Neural crest cell (in vitro differentiated cells): ENCODE results near the gene ZKSCAN5. TPM values are rescaled to one million over a fixed set of nuclear protein-coding genes. Genes with fewer than 3 reads are reported as not detected.
"Not testable (repeated sequence)": the region's sequence is repeated elsewhere in the genome, so short reads cannot be mapped to it uniquely, and the experiment has no call there.

ENCODE experiments used
- DNase-seq: peaks from one replicate; pipeline ENCODE4 v3.0.0; 2021; ENCODE audit warnings: low read depth, mixed read lengths, low spot score
- H3K27ac Mint-ChIP-seq: one replicate; pipeline ENCODE4 v1.8.0; 2021; ENCODE audit warnings: mild to moderate bottlenecking, mixed read lengths; ENCODE audit not compliant: unreplicated experiment
- H3K27me3 Mint-ChIP-seq: 2 replicates; pipeline ENCODE4 v1.8.0; 2021; ENCODE audit warnings: low read depth, mild to moderate bottlenecking, mixed read lengths
- H3K36me3 Mint-ChIP-seq: 2 replicates; pipeline ENCODE4 v1.8.0; 2021; ENCODE audit warnings: low read depth, mild to moderate bottlenecking, mixed read lengths
- H3K4me1 Mint-ChIP-seq: 2 replicates; pipeline ENCODE4 v1.8.0; 2021; ENCODE audit warnings: mixed read lengths
- H3K4me3 Mint-ChIP-seq: one replicate; pipeline ENCODE4 v1.8.0; 2021; ENCODE audit warnings: mild to moderate bottlenecking, mixed read lengths
- H3K9me3 Mint-ChIP-seq: 2 replicates; pipeline ENCODE4 v1.8.0; 2021; ENCODE audit warnings: mixed read lengths
- total RNA-seq: library from RNA; stranded (reverse); gene quantifications from 2 replicates; pipeline ENCODE4 v1.2.1, GENCODE V29; 2021
- TF ChIP-seq, protein P1 (sequence below): fragments of 200-600 bp; sonication (generic); conservative IDR thresholded peaks from 2 replicates; pipeline ENCODE4 v1.5.0; 2021; ENCODE audit warnings: antibody characterized with exemption, mild to moderate bottlenecking

The ZKSCAN5 gene
- total RNA-seq, 1 donor from 2014 or later, result 21.5 TPM

DNA sequence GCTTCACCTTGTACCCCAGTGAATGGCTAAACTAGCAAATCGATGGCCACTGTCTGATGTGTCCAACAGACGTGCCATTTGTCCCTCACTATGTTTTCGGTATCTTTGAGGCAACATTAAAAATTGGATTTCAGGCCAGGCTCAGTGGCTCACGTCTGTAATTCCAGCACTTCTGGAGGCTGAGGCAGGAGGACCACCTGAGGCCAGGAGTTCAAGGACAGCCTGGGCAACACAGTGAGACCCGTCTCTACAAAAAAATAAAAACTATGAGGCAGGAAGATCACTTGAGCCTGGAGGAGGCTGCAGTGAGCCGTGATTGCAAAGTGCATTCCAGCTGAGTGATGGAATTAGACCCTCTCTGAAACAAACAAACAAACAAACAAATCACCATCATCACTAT, 39.5 kb downstream of the ZKSCAN5 start:
- DNase-seq, result no peak
- no peak overlapping the region for H3K4me3 Mint-ChIP-seq
- peaks cover 60% of the 10 kb centered on the region for H3K36me3 Mint-ChIP-seq
- H3K4me1 Mint-ChIP-seq, result no peaks in the 10 kb centered on the region
- TF ChIP-seq, protein P1, sequence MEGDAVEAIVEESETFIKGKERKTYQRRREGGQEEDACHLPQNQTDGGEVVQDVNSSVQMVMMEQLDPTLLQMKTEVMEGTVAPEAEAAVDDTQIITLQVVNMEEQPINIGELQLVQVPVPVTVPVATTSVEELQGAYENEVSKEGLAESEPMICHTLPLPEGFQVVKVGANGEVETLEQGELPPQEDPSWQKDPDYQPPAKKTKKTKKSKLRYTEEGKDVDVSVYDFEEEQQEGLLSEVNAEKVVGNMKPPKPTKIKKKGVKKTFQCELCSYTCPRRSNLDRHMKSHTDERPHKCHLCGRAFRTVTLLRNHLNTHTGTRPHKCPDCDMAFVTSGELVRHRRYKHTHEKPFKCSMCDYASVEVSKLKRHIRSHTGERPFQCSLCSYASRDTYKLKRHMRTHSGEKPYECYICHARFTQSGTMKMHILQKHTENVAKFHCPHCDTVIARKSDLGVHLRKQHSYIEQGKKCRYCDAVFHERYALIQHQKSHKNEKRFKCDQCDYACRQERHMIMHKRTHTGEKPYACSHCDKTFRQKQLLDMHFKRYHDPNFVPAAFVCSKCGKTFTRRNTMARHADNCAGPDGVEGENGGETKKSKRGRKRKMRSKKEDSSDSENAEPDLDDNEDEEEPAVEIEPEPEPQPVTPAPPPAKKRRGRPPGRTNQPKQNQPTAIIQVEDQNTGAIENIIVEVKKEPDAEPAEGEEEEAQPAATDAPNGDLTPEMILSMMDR, result no peak
- H3K27ac Mint-ChIP-seq, result no peak overlapping the region
- no peaks in the 10 kb centered on the region for H3K27me3 Mint-ChIP-seq
- peaks cover 16% of the 10 kb centered on the region for H3K9me3 Mint-ChIP-seq

DNA sequence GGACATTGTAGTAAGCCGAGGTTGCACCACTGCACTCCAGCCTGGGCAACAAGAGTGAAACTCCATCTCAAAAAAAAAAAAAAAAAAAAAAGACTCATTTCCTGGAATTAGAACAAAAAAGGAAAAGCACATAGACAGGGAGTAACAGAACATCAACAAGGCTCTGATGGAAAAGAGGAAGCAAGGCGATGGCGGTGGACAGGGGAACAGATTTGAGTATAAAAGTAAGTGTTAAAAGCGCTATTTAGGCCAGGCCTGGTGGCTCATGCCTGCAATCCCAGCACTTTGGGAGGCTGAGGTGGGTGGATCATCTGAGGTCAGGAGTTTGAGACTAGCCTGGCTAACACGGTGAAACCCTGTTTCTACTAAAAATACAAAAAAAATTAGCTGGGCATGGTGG, 40.8 kb downstream of the ZKSCAN5 start:
- not testable (repeated sequence) for H3K27ac Mint-ChIP-seq, H3K4me3 Mint-ChIP-seq, H3K27me3 Mint-ChIP-seq, H3K4me1 Mint-ChIP-seq, DNase-seq
- Mint-ChIP-seq H3K9me3 (peaks cover 16% of the 10 kb centered on the region), H3K36me3 (peaks cover 61% of the 10 kb centered on the region)

DNA sequence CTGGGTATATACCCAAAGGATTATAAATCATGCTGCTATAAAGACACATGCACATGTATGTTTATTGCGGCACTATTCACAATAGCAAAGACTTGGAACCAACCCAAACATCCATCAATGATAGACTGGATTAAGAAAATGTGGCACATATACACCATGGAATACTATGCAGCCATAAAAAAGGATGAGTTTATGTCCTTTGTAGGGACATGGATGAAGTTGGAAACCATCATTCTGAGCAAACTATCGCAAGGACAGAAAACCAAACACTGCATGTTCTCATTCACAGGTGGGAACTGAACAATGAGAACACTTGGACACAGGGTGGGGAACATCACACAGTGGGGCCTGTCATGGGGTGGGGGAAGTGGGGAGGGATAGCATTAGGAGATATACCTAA, 45.1 kb downstream of the ZKSCAN5 start:
- peak overlapping the region; percentile 71 for H3K4me3 Mint-ChIP-seq
- not testable (repeated sequence) for DNase-seq, H3K27ac Mint-ChIP-seq, H3K27me3 Mint-ChIP-seq, H3K9me3 Mint-ChIP-seq
- H3K4me1 Mint-ChIP-seq, result peaks cover 22% of the 10 kb centered on the region
- peaks cover 36% of the 10 kb centered on the region for H3K36me3 Mint-ChIP-seq

DNA sequence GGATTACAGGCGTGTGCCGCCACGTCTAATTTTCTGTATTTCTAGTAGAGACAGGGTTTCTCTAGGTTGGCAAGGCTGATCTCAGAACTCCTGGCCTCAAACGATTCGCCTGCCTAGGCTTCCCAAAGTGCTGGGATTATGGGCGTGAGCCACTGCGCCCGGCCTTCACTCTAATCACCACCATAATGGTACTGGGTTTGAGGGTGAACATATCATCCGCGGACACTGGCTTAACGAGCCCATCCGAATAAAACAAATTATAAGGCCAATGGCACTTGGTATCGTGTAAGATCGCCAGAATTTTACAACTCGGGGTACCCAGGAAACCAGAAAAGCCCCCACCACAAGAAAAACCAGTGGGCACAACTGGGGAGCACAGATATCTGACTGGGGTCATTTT, 46.9 kb downstream of the ZKSCAN5 start:
- Mint-ChIP-seq H3K9me3 (peaks cover 4% of the 10 kb centered on the region), H3K36me3 (peaks cover 33% of the 10 kb centered on the region), H3K4me1 (peaks cover 22% of the 10 kb centered on the region), H3K4me3 (peak overlapping the region; percentile 93), H3K27ac (peak overlapping the region; percentile 93), H3K27me3 (no peaks in the 10 kb centered on the region)
- TF ChIP-seq, protein P1, result no peak
- no peak for DNase-seq

DNA sequence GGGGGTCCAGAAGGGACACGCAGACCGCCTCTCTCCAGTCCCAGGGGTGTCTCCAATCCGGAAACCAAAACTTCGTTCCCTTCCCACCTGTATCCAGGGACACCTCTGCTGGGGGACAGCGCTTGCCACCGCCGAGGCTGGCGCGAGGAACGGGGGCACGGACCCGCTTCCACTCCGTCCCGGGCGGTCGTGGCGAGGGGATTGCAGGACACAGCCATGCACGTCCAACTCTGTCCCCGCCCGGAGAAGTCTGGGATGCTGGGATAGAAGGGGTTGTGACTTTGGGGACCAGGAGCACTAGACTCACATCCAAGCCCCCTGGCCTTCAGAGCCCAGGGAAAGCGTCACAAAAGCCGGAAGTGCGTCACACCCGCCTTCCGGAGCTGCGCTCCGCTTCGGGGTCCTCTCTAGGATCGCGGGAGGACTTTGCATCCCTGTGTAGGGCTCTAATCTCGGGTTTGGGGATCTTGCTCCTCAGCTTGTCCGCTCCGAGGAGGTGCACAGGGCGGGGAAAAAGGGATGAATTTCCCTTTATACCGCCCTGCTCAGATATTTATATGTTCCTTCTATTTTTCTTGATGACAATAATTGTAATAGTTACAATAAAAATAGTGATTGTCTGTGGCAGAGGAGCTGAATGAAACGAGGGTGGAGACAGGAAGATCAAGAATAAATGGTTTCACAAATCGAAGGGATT, 47.5 kb downstream of the ZKSCAN5 start, which contains the start of gene FAM200A:
Gene FAM200A (minus strand): TSS at position 348 of the 697 bp plus-strand sequence. CDS start 3,707 bp downstream, outside the sequence.
- Mint-ChIP-seq H3K27ac (peak within 1 kb of the TSS; percentile 93), H3K4me3 (peak within 1 kb of the TSS; percentile 93), H3K36me3 (peaks cover 28% of the 10 kb centered on the region), H3K27me3 (no peaks in the 10 kb centered on the region), H3K9me3 (peaks cover 3% of the 10 kb centered on the region), H3K4me1 (peaks cover 22% of the 10 kb centered on the region)
- TF ChIP-seq, protein P1, result no peak
- DNase-seq, result peak; percentile 72

DNA sequence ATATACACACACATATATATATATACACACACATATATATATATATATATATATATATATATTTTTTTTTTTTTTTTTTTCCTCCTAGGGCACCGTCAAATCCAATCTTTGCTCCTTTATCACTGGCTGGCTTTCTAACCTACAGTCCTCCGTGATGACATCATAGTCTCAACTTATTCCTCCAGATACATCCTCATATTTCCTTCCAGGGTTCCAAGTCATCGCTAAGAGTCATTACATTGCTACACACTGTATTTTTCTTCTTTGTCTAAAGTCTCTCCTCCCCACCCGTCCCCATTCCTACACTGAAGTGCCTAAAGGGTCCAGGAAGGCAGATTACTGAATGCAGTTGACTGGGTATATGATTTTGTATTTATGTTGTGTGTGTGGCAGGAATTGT, 48.6 kb downstream of the ZKSCAN5 start:
- peaks cover 32% of the 10 kb centered on the region for H3K4me1 Mint-ChIP-seq
- H3K36me3 Mint-ChIP-seq, result peaks cover 25% of the 10 kb centered on the region
- H3K27ac Mint-ChIP-seq, result no peak overlapping the region
- peak overlapping the region; percentile 93 for H3K4me3 Mint-ChIP-seq
- TF ChIP-seq, protein P1, result no peak
- H3K9me3 Mint-ChIP-seq, result no peaks in the 10 kb centered on the region
- DNase-seq, result no peak
- no peaks in the 10 kb centered on the region for H3K27me3 Mint-ChIP-seq
